Panc1 (cell line): ENCODE measurements around the gene TRAF3IP1. TPM values are rescaled to one million over a fixed set of nuclear protein-coding genes. Genes with fewer than 3 reads are reported as not detected.

Source experiments
- ATAC-seq: fragments of 200-7000 bp; cut with Tn5 transposase; 2 replicates; pipeline ENCODE4 v1.9.1; 2020; ENCODE audit warnings: mild to moderate bottlenecking, moderate library complexity
- BruUV-seq: library from RNA; stranded (reverse); fragments of 400-500 nt; replicated peaks from 2 replicates; lab custom pipeline; 2021; lab: Mats Ljungman, UMichigan
- CTCF ChIA-PET: fragments of 300-600 bp; sonication (Branson Sonifier 250); formaldehyde crosslinking; loops from one replicate; lab custom pipeline; 2022; ENCODE audit warnings: antibody characterized with exemption; lab: Charles Lee
- POLR2A ChIA-PET: fragments of 300-600 bp; sonication (Branson Sonifier 250); formaldehyde crosslinking; loops from one replicate; lab custom pipeline; 2022; ENCODE audit warnings: antibody characterized with exemption; lab: Charles Lee
- DNase-seq: peaks from one replicate; pipeline ENCODE4 v3.0.0-alpha.2; 2010; ENCODE audit warnings: low read depth, low spot score
- H3K27ac ChIP-seq: 2 replicates; pipeline ENCODE4 v1.5.1; 2011; ENCODE audit warnings: mild to moderate bottlenecking, low read length, inconsistent platforms
- H3K27me3 ChIP-seq: fragments of 200-500 bp; sonication (Bioruptor generic); 2 replicates; pipeline ENCODE4 v1.6.0; 2014; ENCODE audit warnings: low read length, inconsistent platforms; ENCODE audit not compliant: control insufficient read depth, insufficient read depth
- H3K36me3 ChIP-seq: fragments of 200-500 bp; sonication (Bioruptor generic); 2 replicates; pipeline ENCODE4 v1.5.1; 2014; ENCODE audit warnings: inconsistent platforms, mild to moderate bottlenecking, low read length, moderate library complexity; ENCODE audit not compliant: control insufficient read depth, insufficient read depth
- H3K4me1 ChIP-seq: 2 replicates; pipeline ENCODE4 v1.5.1; 2011; ENCODE audit warnings: inconsistent platforms, mild to moderate bottlenecking, low read length, moderate library complexity; ENCODE audit not compliant: control insufficient read depth, insufficient read depth
- H3K4me3 ChIP-seq, 2 experiments: 2 replicates each; pipeline ENCODE4 v1.5.1; 2011 to 2012; ENCODE audit warnings: low read depth in 2 of 2, low read length in 2 of 2, mild to moderate bottlenecking in 2 of 2, inconsistent platforms in 1 of 2, moderate library complexity in 1 of 2
- H3K9me3 ChIP-seq: fragments of 200-500 bp; sonication (Bioruptor generic); 2 replicates; pipeline ENCODE4 v1.5.1; 2014; ENCODE audit warnings: low read depth, mild to moderate bottlenecking, inconsistent platforms, low read length, moderate library complexity; ENCODE audit not compliant: control insufficient read depth, insufficient read depth
- CTCF ChIP-seq: fragments of 450-650 bp; IDR thresholded peaks from 2 replicates; pipeline ENCODE4 v1.5.1; 2017; ENCODE audit warnings: mild to moderate bottlenecking
- POLR2AphosphoS5 ChIP-seq: IDR thresholded peaks from 2 replicates; pipeline ENCODE4 v1.6.1; 2012; ENCODE audit warnings: mild to moderate bottlenecking, low read depth, low read length, moderate library complexity
- REST ChIP-seq, 2 experiments: IDR thresholded peaks; 2 replicates each; pipeline ENCODE4 v1.6.1; 2011 to 2012; ENCODE audit warnings: low read depth in 2 of 2, control low read depth in 1 of 2, low read length in 1 of 2, mild to moderate bottlenecking in 1 of 2, moderate library complexity in 1 of 2; ENCODE audit not compliant: insufficient read depth in 1 of 2
- SIN3A ChIP-seq: IDR thresholded peaks from 2 replicates; pipeline ENCODE4 v1.6.1; 2012; ENCODE audit warnings: low read depth, mild to moderate bottlenecking, low read length, moderate library complexity, borderline replicate concordance; ENCODE audit not compliant: insufficient read depth
- TCF7L2 ChIP-seq: IDR thresholded peaks from 2 replicates; pipeline ENCODE4 v1.6.1; 2011; ENCODE audit warnings: mild to moderate bottlenecking, low read depth, low read length, inconsistent platforms
- in situ Hi-C: cut with HindIII; loops from 2 replicates; pipeline ENCODE4 v1.10.0; 2016; ENCODE audit warnings: low sequenced_read_pairs, low pct_unique_long_range_greater_than_20kb
- intact Hi-C: fragments of 100-400 bp; cut with micrococcal nuclease; formaldehyde crosslinking; loops from one replicate; pipeline ENCODE4 v1.10.0; 2022; ENCODE audit not compliant: unreplicated experiment
- total RNA-seq: library from RNA; stranded (reverse); gene quantifications from one replicate; pipeline ENCODE4 v1.2.1, GENCODE V29; 2021; ENCODE audit not compliant: unreplicated experiment

Gene TRAF3IP1
- total RNA-seq, 1 experiment from 2014 or later, result 23.4 TPM

GRCh38 chr2:238381341-238382115 lies 61.2 kb downstream of the TRAF3IP1 start:
- BruUV-seq, result no TSS peak
- TF ChIP-seq CTCF (no peak), SIN3A (no peak), POLR2AphosphoS5 (no peak), REST (IDR thresholded peaks at IDR 0.05; ENCODE audit: insufficient read depth in 1 of 2, low read depth in 2 of 2, low read length in 1 of 2) (no peak), TCF7L2 (no peak)
- no peak for ATAC-seq
- H3K4me1 ChIP-seq, result no peaks in the 10 kb centered on the region
- H3K4me3 ChIP-seq, result no peak overlapping the region
- no peak for DNase-seq
- intact Hi-C loops (no loop called here), in situ Hi-C loops (no loop called here)
- H3K36me3 ChIP-seq, result no peaks in the 10 kb centered on the region
- POLR2A ChIA-PET, result no interaction called here
- CTCF ChIA-PET, result no interaction called here
- no peaks in the 10 kb centered on the region for H3K9me3 ChIP-seq
- no peak overlapping the region for H3K27ac ChIP-seq
- no peaks in the 10 kb centered on the region for H3K27me3 ChIP-seq

GRCh38 chr2:238382381-238382781 lies 62.1 kb downstream of the TRAF3IP1 start:
- Histone ChIP-seq H3K27ac (no peak overlapping the region), H3K4me1 (no peaks in the 10 kb centered on the region), H3K9me3 (no peaks in the 10 kb centered on the region), H3K27me3 (no peaks in the 10 kb centered on the region), H3K36me3 (no peaks in the 10 kb centered on the region), H3K4me3 (no peak overlapping the region)
- ATAC-seq, result no peak
- intact Hi-C loops (no loop called here), in situ Hi-C loops (no loop called here)
- no peak for DNase-seq
- POLR2A ChIA-PET, result no interaction called here
- BruUV-seq, result no TSS peak
- CTCF ChIA-PET, result no interaction called here
- TF ChIP-seq TCF7L2 (no peak), CTCF (no peak), REST (IDR thresholded peaks at IDR 0.05; ENCODE audit: insufficient read depth in 1 of 2, low read depth in 2 of 2, low read length in 1 of 2) (no peak), SIN3A (no peak), POLR2AphosphoS5 (no peak)
